Osteocyte (in vitro differentiated cells): Measurements from ENCODE around the gene CERCAM. TPM values are rescaled to one million over a fixed set of nuclear protein-coding genes. Genes with fewer than 3 reads are reported as not detected.

Experiments
- DNase-seq: peaks from one replicate; pipeline ENCODE4 v3.0.0; 2021; ENCODE audit warnings: mixed read lengths; ENCODE audit not compliant: unreplicated experiment; ENCODE audit errors: extremely low spot score
- H3K27ac Mint-ChIP-seq: one replicate; pipeline ENCODE4 v1.8.0; 2021; ENCODE audit warnings: mild to moderate bottlenecking, mixed read lengths; ENCODE audit not compliant: unreplicated experiment
- H3K27me3 Mint-ChIP-seq: one replicate; pipeline ENCODE4 v1.8.0; 2021; ENCODE audit warnings: mixed read lengths; ENCODE audit not compliant: unreplicated experiment
- H3K36me3 Mint-ChIP-seq: one replicate; pipeline ENCODE4 v1.8.0; 2021; ENCODE audit warnings: mixed read lengths; ENCODE audit not compliant: unreplicated experiment
- H3K4me1 Mint-ChIP-seq: one replicate; pipeline ENCODE4 v1.8.0; 2021; ENCODE audit warnings: mixed read lengths; ENCODE audit not compliant: unreplicated experiment
- H3K4me3 Mint-ChIP-seq: one replicate; pipeline ENCODE4 v1.8.0; 2021; ENCODE audit warnings: mild to moderate bottlenecking, moderate library complexity, mixed read lengths; ENCODE audit not compliant: unreplicated experiment
- H3K9me3 Mint-ChIP-seq: one replicate; pipeline ENCODE4 v1.8.0; 2021; ENCODE audit warnings: mixed read lengths; ENCODE audit not compliant: unreplicated experiment
- CTCF ChIP-seq: fragments of 200-600 bp; sonication (generic); IDR thresholded peaks from 2 replicates; pipeline ENCODE4 v1.5.0; 2021; ENCODE audit warnings: antibody characterized with exemption, mild to moderate bottlenecking, moderate library complexity
- total RNA-seq: library from RNA; stranded (reverse); gene quantifications from 2 replicates; pipeline ENCODE4 v1.2.1, GENCODE V29; 2021

The CERCAM gene
- total RNA-seq, 1 donor from 2014 or later, result 128 TPM

GRCh38 chr9:128399861-128400260 lies 20.8 kb upstream of the CERCAM start:
- no peaks in the 10 kb centered on the region for H3K9me3 Mint-ChIP-seq
- TF ChIP-seq CTCF, result no peak
- no peak overlapping the region for H3K4me3 Mint-ChIP-seq
- H3K4me1 Mint-ChIP-seq, result peaks cover 5% of the 10 kb centered on the region
- H3K36me3 Mint-ChIP-seq, result no peaks in the 10 kb centered on the region
- DNase-seq, result no peak
- H3K27me3 Mint-ChIP-seq, result peaks cover 21% of the 10 kb centered on the region
- no peak overlapping the region for H3K27ac Mint-ChIP-seq

DNA sequence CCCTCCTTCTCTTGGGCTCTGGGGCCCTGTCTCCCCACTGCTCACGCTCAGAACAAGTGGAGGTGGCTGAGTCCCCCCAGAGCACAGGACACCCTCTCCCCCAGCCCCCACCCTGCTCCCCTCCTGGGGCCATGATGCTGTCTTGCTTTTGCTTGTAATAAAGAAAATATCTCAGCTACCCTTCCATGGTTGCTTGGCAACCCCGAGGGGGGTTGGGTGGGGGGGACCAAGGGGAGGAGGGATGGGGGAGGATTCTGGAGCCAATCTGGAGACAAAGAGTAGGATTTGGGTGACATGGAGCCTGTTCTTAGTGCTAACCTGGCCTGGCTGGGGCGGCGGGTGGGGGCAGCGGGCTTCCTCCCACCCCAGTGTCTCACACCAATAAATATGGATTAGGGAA lies 16.1 kb upstream of the CERCAM start:
- Mint-ChIP-seq H3K36me3 (no peaks in the 10 kb centered on the region), H3K27ac (no peak overlapping the region), H3K4me3 (no peak overlapping the region), H3K27me3 (peaks cover 9% of the 10 kb centered on the region), H3K4me1 (peaks cover 2% of the 10 kb centered on the region), H3K9me3 (no peaks in the 10 kb centered on the region)
- DNase-seq, result no peak
- TF ChIP-seq CTCF, result no peak

DNA sequence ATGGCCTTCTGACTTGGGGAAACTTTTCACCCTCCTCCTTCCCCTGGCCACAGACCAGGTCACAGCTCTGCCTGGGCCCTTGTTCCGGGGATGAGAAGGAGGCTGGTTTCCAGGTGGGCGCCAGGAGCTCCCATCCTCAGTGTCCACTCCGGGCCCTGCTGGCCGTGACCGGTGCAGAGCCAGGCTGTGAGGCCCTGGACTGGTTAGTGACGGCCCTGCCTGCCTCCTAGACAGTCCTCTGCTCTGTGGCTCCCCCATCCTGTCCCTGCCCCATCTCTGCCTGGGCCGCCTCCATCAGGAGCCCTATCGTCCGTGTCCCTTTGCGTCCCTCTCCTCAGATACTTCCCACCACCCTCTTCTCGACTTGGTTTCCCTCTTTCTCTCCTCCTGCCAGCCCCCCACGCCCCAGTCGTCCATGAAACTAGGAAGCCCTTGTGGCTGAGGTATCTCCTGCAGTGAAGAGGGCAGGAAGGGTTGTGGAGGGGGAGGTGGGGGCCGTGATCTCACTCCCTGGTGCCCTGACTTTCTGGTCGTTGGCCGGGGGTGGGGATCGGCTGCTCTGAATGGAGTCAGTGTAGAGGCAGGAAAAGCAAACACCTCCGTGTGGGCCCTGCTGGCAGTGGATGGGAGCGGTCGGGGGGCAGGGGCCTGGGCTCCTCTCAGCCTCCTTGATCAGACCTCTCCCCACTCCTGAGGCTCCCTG lies 15.4 kb upstream of the CERCAM start:
- Mint-ChIP-seq H3K27me3 (peaks cover 6% of the 10 kb centered on the region), H3K4me3 (no peak overlapping the region), H3K4me1 (peaks cover 2% of the 10 kb centered on the region), H3K9me3 (no peaks in the 10 kb centered on the region), H3K36me3 (no peaks in the 10 kb centered on the region), H3K27ac (no peak overlapping the region)
- no peak for TF ChIP-seq CTCF
- no peak for DNase-seq

DNA sequence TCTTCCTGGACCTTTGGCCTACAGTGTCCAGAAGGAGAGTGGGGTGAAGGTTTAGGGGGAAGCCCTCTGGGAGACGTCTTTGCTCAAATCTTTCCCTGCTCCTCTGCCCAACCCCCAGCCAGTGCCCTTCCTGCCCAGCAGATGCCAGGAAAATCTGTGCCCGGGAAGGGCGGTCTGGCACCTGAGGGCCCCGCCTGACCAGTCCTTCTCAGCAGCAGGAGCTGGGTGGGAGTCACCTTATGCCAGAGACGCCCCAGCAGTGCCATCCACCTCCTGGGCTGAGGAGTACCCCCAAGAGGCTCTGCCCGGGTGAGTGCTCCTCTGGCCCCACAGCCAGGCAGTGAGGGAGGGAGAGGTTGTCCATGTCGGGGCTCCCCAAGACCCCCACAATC lies 14.9 kb upstream of the CERCAM start:
- no peak overlapping the region for H3K4me3 Mint-ChIP-seq
- H3K36me3 Mint-ChIP-seq, result no peaks in the 10 kb centered on the region
- peaks cover 2% of the 10 kb centered on the region for H3K27me3 Mint-ChIP-seq
- no peaks in the 10 kb centered on the region for H3K9me3 Mint-ChIP-seq
- no peak overlapping the region for H3K27ac Mint-ChIP-seq
- no peak for DNase-seq
- TF ChIP-seq CTCF, result no peak
- H3K4me1 Mint-ChIP-seq, result peaks cover 2% of the 10 kb centered on the region

- Mint-ChIP-seq H3K4me1 (peaks cover 2% of the 10 kb centered on the region), H3K4me3 (no peak overlapping the region), H3K27ac (no peak overlapping the region), H3K9me3 (no peaks in the 10 kb centered on the region), H3K36me3 (no peaks in the 10 kb centered on the region), H3K27me3 (peaks cover 7% of the 10 kb centered on the region)
- no peak for DNase-seq
- TF ChIP-seq CTCF, result no peak
Observed at GRCh38 chr9:128406848-128407391, 13.7 kb upstream of the CERCAM start.
